ENCODE data around the gene FRAT1. TPM values are rescaled to one million over a fixed set of nuclear protein-coding genes. Genes with fewer than 3 reads are reported as not detected.

The FRAT1 gene
- total and polyA plus RNA-seq, 2 of the 4 experiments (the other 2 are of a cell fraction): 0.54 to 0.89 TPM

DNA sequence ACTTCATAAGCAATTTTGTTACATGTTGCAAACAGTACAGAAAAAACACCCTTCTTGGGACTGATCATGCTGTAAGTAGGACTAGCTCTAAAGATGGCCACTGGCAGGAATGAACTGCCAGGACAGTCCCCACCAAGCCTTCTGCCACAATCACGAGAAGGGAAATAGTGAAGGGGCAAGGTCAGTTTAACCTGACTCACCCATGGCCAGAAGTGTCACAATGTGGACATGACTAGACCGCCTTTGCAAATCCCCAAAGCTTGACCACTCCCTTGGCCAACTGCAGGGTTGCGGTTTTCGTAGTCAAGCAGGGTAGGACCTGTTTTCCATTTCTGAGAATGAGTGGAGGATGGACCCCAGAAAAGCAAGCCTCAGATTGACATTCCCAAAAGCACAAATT is 34.9 kb downstream of the FRAT1 start (continued):
- TF ChIP-seq, protein P1, sequence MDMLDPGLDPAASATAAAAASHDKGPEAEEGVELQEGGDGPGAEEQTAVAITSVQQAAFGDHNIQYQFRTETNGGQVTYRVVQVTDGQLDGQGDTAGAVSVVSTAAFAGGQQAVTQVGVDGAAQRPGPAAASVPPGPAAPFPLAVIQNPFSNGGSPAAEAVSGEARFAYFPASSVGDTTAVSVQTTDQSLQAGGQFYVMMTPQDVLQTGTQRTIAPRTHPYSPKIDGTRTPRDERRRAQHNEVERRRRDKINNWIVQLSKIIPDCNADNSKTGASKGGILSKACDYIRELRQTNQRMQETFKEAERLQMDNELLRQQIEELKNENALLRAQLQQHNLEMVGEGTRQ (IDR thresholded peaks at IDR 0.05; ENCODE audit: low read depth, low read length): no peak
- TF ChIP-seq RCOR1 (IDR thresholded peaks at IDR 0.05; ENCODE audit: insufficient replicate concordance, low read length) (no peak), FOS (IDR thresholded peaks at IDR 0.05; ENCODE audit: low read depth, low read length) (no peak)

DNA sequence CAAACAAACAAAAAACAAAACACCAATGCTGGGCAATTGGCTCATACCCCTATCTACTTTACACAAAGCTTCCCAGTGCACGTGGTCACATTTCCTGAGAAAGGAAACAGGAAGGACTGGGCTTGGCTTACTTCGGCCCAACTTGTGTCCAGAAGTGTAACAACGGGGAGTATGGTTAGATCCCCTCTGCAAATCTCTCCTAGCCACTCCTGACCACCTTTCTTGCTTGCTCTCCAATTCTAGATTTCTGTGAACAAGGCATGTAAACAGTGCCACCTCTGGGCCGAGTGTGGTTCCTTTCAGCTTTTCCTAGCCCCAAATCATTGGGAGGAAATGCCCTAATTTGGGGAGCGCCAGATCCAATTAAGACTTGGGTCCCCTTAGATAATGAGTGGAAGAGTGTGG is 36.5 kb downstream of the FRAT1 start:
- Histone ChIP-seq H2BK20ac (ENCODE audit: low read depth, low read length) (no peak overlapping the region), H3K4me1 (ENCODE audit: control insufficient read depth, insufficient read depth, low read length) (no peaks in the 10 kb centered on the region), H3K14ac (replicated peaks; ENCODE audit: low read depth, low read length) (no peak overlapping the region), H3K79me1 (ENCODE audit: low read depth in 1 of 2, low read length in 2 of 2) (no peaks in the 10 kb centered on the region), H4K20me1 (ENCODE audit: insufficient read depth, low read length) (no peaks in the 10 kb centered on the region), H3K27ac (ENCODE audit: insufficient read depth, low read length) (no peak overlapping the region), H3K23ac (ENCODE audit: low read depth, low read length) (no peak overlapping the region), H2AK5ac (ENCODE audit: low read depth, low read length) (no peak overlapping the region), H2BK15ac (ENCODE audit: low read depth, low read length) (no peak overlapping the region), H3K18ac (ENCODE audit: low read depth, low read length) (no peak overlapping the region), H3K4me3 (ENCODE audit: insufficient read depth, low read depth, low read length) (no peak overlapping the region), H3K56ac (ENCODE audit: extremely low read depth, insufficient read depth, low read length) (no peak overlapping the region), H2AFZ (replicated peaks; ENCODE audit: low read length, poor library complexity) (no peak overlapping the region), H4K8ac (ENCODE audit: low read depth in 2 of 2, low read length in 2 of 2) (no peak overlapping the region), H3K9me3 (ENCODE audit: control insufficient read depth, insufficient read depth, low read length) (no peaks in the 10 kb centered on the region), H3K27me3 (ENCODE audit: control insufficient read depth, insufficient read depth, low read length) (no peaks in the 10 kb centered on the region), H4K5ac (ENCODE audit: low read depth, low read length) (no peak overlapping the region), H3K36me3 (ENCODE audit: control insufficient read depth, insufficient read depth, low read length) (peaks cover 30% of the 10 kb centered on the region), H3K4me2 (ENCODE audit: low read depth, low read length) (no peak overlapping the region), H2BK5ac (ENCODE audit: low read depth, low read length, poor library complexity, severe bottlenecking) (no peak overlapping the region), H4K91ac (ENCODE audit: insufficient read depth, low read depth, low read length) (no peak overlapping the region), H2AK9ac (replicated peaks; ENCODE audit: low read depth, low read length, poor library complexity) (peak overlapping the region; percentile 55), H3K9ac (ENCODE audit: low read depth, low read length) (no peak overlapping the region), H3K9me1 (ENCODE audit: insufficient read depth, low read length) (0 out of 2 replicates have a peak, but pooled peaks cover 3% of the 10 kb centered on the region), H3K4ac (ENCODE audit: low read depth, low read length) (no peak overlapping the region), H2BK120ac (ENCODE audit: low read depth, low read length) (no peak overlapping the region)
- POLR2A ChIA-PET (ENCODE audit: unreplicated experiment): no interaction called here
- dilution Hi-C loops (cut with HindIII; ENCODE audit: low sequenced_read_pairs, unreplicated experiment): no loop called here
- CTCF ChIA-PET: no interaction called here
- WGBS, 2 experiments (ENCODE audit: extremely low coverage in 2 of 2, insufficient read length in 1 of 2): no CpG with 5 or more reads among the region's 5 CpGs
- intact Hi-C loops (cut with micrococcal nuclease): loop anchor here (2.0 to 10.0 kb wide), 2 partner anchors 77 to 591 kb away; no protein-coding TSS in a partner anchor
- DNase-seq: no peak
- in situ Hi-C loops (cut with MboI; ENCODE audit: low sequenced_read_pairs): loop anchor here (10.0 kb wide), 1 partner anchor 281 kb away; no protein-coding TSS in a partner anchor
- BruUV-seq (replicated peaks): no TSS peak
- TF ChIP-seq, protein P2, sequence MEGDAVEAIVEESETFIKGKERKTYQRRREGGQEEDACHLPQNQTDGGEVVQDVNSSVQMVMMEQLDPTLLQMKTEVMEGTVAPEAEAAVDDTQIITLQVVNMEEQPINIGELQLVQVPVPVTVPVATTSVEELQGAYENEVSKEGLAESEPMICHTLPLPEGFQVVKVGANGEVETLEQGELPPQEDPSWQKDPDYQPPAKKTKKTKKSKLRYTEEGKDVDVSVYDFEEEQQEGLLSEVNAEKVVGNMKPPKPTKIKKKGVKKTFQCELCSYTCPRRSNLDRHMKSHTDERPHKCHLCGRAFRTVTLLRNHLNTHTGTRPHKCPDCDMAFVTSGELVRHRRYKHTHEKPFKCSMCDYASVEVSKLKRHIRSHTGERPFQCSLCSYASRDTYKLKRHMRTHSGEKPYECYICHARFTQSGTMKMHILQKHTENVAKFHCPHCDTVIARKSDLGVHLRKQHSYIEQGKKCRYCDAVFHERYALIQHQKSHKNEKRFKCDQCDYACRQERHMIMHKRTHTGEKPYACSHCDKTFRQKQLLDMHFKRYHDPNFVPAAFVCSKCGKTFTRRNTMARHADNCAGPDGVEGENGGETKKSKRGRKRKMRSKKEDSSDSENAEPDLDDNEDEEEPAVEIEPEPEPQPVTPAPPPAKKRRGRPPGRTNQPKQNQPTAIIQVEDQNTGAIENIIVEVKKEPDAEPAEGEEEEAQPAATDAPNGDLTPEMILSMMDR (conservative IDR thresholded peaks at IDR 0.05; ENCODE audit: low read depth, low read length): peak; percentile 31
- no peak for TF ChIP-seq CHD1 (IDR thresholded peaks at IDR 0.05; ENCODE audit: low read depth, low read length)
- peak; percentile 37 for TF ChIP-seq RAD21 (IDR thresholded peaks at IDR 0.05; ENCODE audit: low read length)
- peak; percentile 15; the same call in 1 of the 2 replicates for TF ChIP-seq SMC3 (IDR thresholded peaks at IDR 0.05; ENCODE audit: low read depth, low read length)
- peak; percentile 27; the same call in 1 of the 2 replicates for ATAC-seq (ENCODE audit: low read depth)

Measured in IMR-90 (cell line).